Nephron progenitor cell (in vitro differentiated cells): ENCODE measurements around the gene MYLK.

Experiments
- DNase-seq: peaks from one replicate; pipeline ENCODE4 v3.0.0; 2021
- H3K27ac Mint-ChIP-seq: 2 replicates; pipeline ENCODE4 v1.8.0; 2021; ENCODE audit warnings: mild to moderate bottlenecking, moderate library complexity, mixed read lengths
- H3K27me3 Mint-ChIP-seq: 2 replicates; pipeline ENCODE4 v1.8.0; 2021; ENCODE audit warnings: mild to moderate bottlenecking, low read depth, mixed read lengths; ENCODE audit not compliant: poor library complexity
- H3K36me3 Mint-ChIP-seq: 2 replicates; pipeline ENCODE4 v1.8.0; 2021; ENCODE audit warnings: low read depth, mixed read lengths
- H3K4me1 Mint-ChIP-seq: 2 replicates; pipeline ENCODE4 v1.8.0; 2021; ENCODE audit warnings: mixed read lengths
- H3K4me3 Mint-ChIP-seq: 2 replicates; pipeline ENCODE4 v1.8.0; 2021; ENCODE audit warnings: mild to moderate bottlenecking, moderate library complexity, mixed read lengths
- H3K9me3 Mint-ChIP-seq: 2 replicates; pipeline ENCODE4 v1.8.0; 2021; ENCODE audit warnings: mild to moderate bottlenecking, moderate library complexity, mixed read lengths
- CTCF ChIP-seq: fragments of 200-600 bp; sonication (generic); IDR thresholded peaks from 2 replicates; pipeline ENCODE4 v1.5.0; 2021; ENCODE audit warnings: antibody characterized with exemption

Gene MYLK

GRCh38 chr3:123861081-123861836 lies 22.9 kb downstream of the MYLK start:
- no peaks in the 10 kb centered on the region for H3K36me3 Mint-ChIP-seq
- TF ChIP-seq CTCF: no peak
- H3K27ac Mint-ChIP-seq: no peak overlapping the region
- no peaks in the 10 kb centered on the region for H3K27me3 Mint-ChIP-seq
- H3K4me3 Mint-ChIP-seq: no peak overlapping the region
- H3K9me3 Mint-ChIP-seq: peaks cover 8% of the 10 kb centered on the region
- DNase-seq: no peak
- no peaks in the 10 kb centered on the region for H3K4me1 Mint-ChIP-seq

- no peak for DNase-seq
- peaks cover 6% of the 10 kb centered on the region for H3K36me3 Mint-ChIP-seq
- no peaks in the 10 kb centered on the region for H3K4me1 Mint-ChIP-seq
- H3K27ac Mint-ChIP-seq: no peak overlapping the region
- no peak for TF ChIP-seq CTCF
- no peak overlapping the region for H3K4me3 Mint-ChIP-seq
- no peaks in the 10 kb centered on the region for H3K27me3 Mint-ChIP-seq
- peaks cover 20% of the 10 kb centered on the region for H3K9me3 Mint-ChIP-seq
These were observed 25.0 kb downstream of the MYLK start for GRCh38 chr3:123859177-123859576.

- TF ChIP-seq CTCF: no peak
- Mint-ChIP-seq H3K4me3 (no peak overlapping the region), H3K27ac (no peak overlapping the region), H3K27me3 (no peaks in the 10 kb centered on the region), H3K4me1 (no peaks in the 10 kb centered on the region), H3K9me3 (peaks cover 37% of the 10 kb centered on the region), H3K36me3 (peaks cover 6% of the 10 kb centered on the region)
- no peak for DNase-seq
These were observed 29.2 kb downstream of the MYLK start for GRCh38 chr3:123854905-123855304.

- Mint-ChIP-seq H3K4me1 (no peaks in the 10 kb centered on the region), H3K36me3 (peaks cover 6% of the 10 kb centered on the region), H3K4me3 (no peak overlapping the region), H3K9me3 (peaks cover 48% of the 10 kb centered on the region), H3K27ac (no peak overlapping the region), H3K27me3 (no peaks in the 10 kb centered on the region)
- no peak for DNase-seq
- TF ChIP-seq CTCF: no peak
These were observed 30.3 kb downstream of the MYLK start for GRCh38 chr3:123853686-123854372.

- H3K27me3 Mint-ChIP-seq: peaks cover 7% of the 10 kb centered on the region
- no peak for DNase-seq
- peaks cover 5% of the 10 kb centered on the region for H3K36me3 Mint-ChIP-seq
- H3K4me1 Mint-ChIP-seq: no peaks in the 10 kb centered on the region
- no peak overlapping the region for H3K27ac Mint-ChIP-seq
- no peak for TF ChIP-seq CTCF
- peaks cover 57% of the 10 kb centered on the region for H3K9me3 Mint-ChIP-seq
- H3K4me3 Mint-ChIP-seq: no peak overlapping the region
These were observed 36.9 kb downstream of the MYLK start for GRCh38 chr3:123847209-123847608.
